ENCODE measurements around the gene OSGEPL1.

The OSGEPL1 gene, protein sequence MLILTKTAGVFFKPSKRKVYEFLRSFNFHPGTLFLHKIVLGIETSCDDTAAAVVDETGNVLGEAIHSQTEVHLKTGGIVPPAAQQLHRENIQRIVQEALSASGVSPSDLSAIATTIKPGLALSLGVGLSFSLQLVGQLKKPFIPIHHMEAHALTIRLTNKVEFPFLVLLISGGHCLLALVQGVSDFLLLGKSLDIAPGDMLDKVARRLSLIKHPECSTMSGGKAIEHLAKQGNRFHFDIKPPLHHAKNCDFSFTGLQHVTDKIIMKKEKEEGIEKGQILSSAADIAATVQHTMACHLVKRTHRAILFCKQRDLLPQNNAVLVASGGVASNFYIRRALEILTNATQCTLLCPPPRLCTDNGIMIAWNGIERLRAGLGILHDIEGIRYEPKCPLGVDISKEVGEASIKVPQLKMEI

DNA sequence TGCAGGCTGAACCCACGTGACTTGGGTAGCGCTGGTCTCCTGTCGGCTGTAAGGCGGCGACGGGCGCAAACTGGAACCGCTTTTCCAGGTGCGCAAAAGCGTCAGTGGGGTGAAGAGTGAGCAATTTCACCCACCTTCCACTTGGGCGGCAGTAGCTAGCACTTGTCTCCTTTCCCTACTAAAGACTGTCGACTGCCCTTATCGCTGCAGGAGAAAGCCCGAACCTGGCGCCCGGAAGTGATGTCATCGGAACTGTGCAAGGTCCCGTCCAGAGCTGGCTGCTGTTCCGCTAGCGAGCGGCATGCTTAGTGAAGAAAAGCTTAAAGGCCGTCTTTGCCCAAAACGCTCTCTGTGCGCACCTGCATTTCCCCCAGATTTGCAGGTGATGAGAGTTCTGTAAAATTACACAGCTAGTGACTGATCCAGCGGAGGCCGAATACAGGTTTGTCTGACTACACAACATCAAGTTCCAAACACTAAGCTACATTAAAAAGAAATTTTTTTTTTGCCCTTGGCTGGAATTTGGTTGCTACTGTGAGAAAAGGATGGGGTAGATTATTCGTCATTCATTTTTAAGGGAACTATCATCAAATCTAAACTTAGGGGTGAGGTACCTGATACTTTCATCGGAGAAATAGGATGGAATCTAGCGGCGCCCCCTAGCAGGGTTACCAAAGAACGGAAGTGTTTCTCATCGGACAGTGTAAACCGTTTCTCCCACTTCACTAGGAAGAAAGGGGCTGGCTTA is at the start of gene OSGEPL1:
TSS of gene OSGEPL1 (minus strand) at position 242 of the 748 bp plus-strand sequence. CDS start 1,152 bp downstream, outside the sequence.
- Histone ChIP-seq H3K9ac (ENCODE audit: low read depth, low read length) (peak within 1 kb of the TSS; percentile 80), H3K9me3 (ENCODE audit: control insufficient read depth, insufficient read depth, low read length) (no peaks in the 10 kb centered on the region), H3K4me1 (ENCODE audit: insufficient read depth, low read length) (peaks cover 4% of the 10 kb centered on the region; the same call in 1 of the 2 replicates), H3K36me3 (ENCODE audit: insufficient read depth, low read length) (no peaks in the 10 kb centered on the region; the same call in 1 of the 2 replicates)

GRCh38 chr2:189803431-189803830 is 40.8 kb upstream of the OSGEPL1 start:
- Histone ChIP-seq H3K36me3 (ENCODE audit: insufficient read depth, low read length) (peaks cover 11% of the 10 kb centered on the region), H3K4me1 (ENCODE audit: insufficient read depth, low read length) (no peaks in the 10 kb centered on the region), H3K9ac (ENCODE audit: low read depth, low read length) (no peak overlapping the region), H3K9me3 (ENCODE audit: control insufficient read depth, insufficient read depth, low read length) (no peaks in the 10 kb centered on the region)

GRCh38 chr2:189802396-189802912 is 39.9 kb upstream of the OSGEPL1 start:
- H3K9me3 ChIP-seq (ENCODE audit: control insufficient read depth, insufficient read depth, low read length), result no peaks in the 10 kb centered on the region
- peaks cover 11% of the 10 kb centered on the region for H3K36me3 ChIP-seq (ENCODE audit: insufficient read depth, low read length)
- H3K4me1 ChIP-seq (ENCODE audit: insufficient read depth, low read length), result no peaks in the 10 kb centered on the region
- no peak overlapping the region for H3K9ac ChIP-seq (ENCODE audit: low read depth, low read length)

GRCh38 chr2:189799531-189799930 is 36.9 kb upstream of the OSGEPL1 start:
- H3K9me3 ChIP-seq (ENCODE audit: control insufficient read depth, insufficient read depth, low read length), result no peaks in the 10 kb centered on the region
- H3K9ac ChIP-seq (ENCODE audit: low read depth, low read length), result no peak overlapping the region
- H3K36me3 ChIP-seq (ENCODE audit: insufficient read depth, low read length), result peaks cover 3% of the 10 kb centered on the region; the same call in 1 of the 2 replicates
- no peaks in the 10 kb centered on the region for H3K4me1 ChIP-seq (ENCODE audit: insufficient read depth, low read length)

DNA sequence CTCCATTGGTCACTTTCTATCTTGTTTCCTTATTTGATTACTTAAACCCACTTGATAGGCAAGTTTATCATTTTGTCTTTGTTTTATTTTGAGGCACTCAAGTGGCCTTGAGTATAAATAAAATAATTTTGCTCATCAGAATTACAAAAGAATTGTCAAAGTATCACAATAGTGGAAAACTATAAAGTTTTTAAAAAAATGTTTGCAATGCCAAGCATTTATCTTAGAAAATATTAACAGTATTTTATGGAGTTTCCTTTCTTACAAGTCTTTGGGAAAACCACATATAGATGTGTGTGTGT is 36.4 kb upstream of the OSGEPL1 start:
- H3K9me3 ChIP-seq (ENCODE audit: control insufficient read depth, insufficient read depth, low read length), result no peaks in the 10 kb centered on the region
- no peak overlapping the region for H3K9ac ChIP-seq (ENCODE audit: low read depth, low read length)
- H3K4me1 ChIP-seq (ENCODE audit: insufficient read depth, low read length), result no peaks in the 10 kb centered on the region
- H3K36me3 ChIP-seq (ENCODE audit: insufficient read depth, low read length), result peaks cover 3% of the 10 kb centered on the region; the same call in 1 of the 2 replicates

DNA sequence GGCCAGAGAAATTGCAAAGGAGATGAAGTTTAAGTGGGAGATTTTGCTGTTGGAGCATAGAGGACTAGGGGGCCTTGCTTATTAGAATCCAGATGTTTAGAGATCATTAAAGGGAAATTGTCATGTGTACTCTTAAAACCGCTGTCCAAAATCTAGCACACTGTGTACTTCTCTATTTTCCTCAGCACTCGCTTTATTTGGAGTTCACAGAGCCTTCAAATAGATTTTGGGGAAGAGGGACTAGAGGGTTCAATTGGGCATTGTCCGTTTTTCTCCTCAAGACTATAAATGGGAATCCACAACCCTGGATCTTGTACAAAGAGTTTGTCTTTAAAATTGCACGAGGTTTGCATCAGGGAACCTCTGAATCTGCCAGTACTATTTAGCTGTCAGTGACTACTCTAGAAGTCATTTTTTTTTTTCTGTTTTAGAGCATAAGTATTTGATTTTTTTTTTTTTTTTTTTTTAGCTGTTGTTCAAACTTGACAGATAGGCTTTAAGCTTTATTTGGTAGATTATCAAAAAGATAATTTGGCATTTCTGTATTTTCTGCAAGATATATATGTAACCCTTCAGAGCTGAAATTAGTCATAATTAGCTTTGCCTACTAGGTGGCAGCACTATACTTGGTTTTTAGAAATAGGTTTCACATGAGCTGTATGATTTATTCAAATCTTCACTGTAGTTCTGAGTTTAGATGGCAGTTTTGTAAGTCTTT is 35.9 kb upstream of the OSGEPL1 start:
- no peaks in the 10 kb centered on the region for H3K4me1 ChIP-seq (ENCODE audit: insufficient read depth, low read length)
- H3K36me3 ChIP-seq (ENCODE audit: insufficient read depth, low read length), result peaks cover 3% of the 10 kb centered on the region; the same call in 1 of the 2 replicates
- no peak overlapping the region for H3K9ac ChIP-seq (ENCODE audit: low read depth, low read length)
- no peaks in the 10 kb centered on the region for H3K9me3 ChIP-seq (ENCODE audit: control insufficient read depth, insufficient read depth, low read length)

DNA sequence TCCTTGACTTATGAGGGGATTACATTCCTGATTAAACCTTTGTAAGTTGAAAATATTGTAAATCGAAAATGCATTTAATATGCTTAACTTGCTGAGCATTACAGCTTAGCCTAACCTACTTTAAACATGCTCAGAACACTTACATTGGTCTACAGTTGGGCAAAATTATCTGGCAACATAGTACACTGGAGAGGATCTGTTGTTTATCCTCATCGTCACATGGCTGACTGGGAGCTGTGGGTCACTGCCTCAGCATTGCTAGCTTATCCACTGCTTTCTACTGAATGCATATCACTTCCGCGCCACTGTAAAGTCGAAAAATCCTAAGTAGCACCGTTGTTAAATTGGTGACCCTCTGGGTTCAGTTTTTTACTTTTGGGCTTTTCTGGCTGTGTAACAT is 35.3 kb upstream of the OSGEPL1 start:
- no peak overlapping the region for H3K9ac ChIP-seq (ENCODE audit: low read depth, low read length)

DNA sequence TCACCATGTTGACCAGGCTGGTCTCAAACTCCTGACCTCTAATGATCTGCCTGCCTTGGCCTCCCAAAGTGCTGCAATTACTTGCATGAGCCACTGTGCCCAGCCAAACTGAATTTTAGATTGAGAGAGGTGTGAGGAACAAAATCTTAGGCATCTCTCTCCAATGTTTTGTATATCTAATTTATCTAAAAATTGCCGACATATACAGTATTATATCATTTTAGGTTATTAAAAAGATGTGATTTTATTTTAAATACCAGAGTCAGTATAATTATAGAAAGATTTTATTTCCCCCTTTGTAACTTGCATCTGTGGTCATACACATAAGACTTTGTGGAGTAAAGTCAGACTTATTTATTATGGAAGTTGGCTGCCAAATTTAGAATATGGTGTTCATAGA is 31.7 kb upstream of the OSGEPL1 start:
- H3K4me1 ChIP-seq (ENCODE audit: insufficient read depth, low read length), result no peaks in the 10 kb centered on the region
- no peak overlapping the region for H3K9ac ChIP-seq (ENCODE audit: low read depth, low read length)
- H3K9me3 ChIP-seq (ENCODE audit: control insufficient read depth, insufficient read depth, low read length), result no peaks in the 10 kb centered on the region
- H3K36me3 ChIP-seq (ENCODE audit: insufficient read depth, low read length), result no peaks in the 10 kb centered on the region; the same call in 1 of the 2 replicates

More for the DNA sequence above, 35.3 kb upstream of the OSGEPL1 start:
- peaks cover 3% of the 10 kb centered on the region; the same call in 1 of the 2 replicates for H3K36me3 ChIP-seq (ENCODE audit: insufficient read depth, low read length)
- H3K9me3 ChIP-seq (ENCODE audit: control insufficient read depth, insufficient read depth, low read length), result no peaks in the 10 kb centered on the region
- no peaks in the 10 kb centered on the region for H3K4me1 ChIP-seq (ENCODE audit: insufficient read depth, low read length)

GRCh38 chr2:189791338-189792042 is 28.9 kb upstream of the OSGEPL1 start:
- H3K9ac ChIP-seq (ENCODE audit: low read depth, low read length), result no peak overlapping the region
- no peaks in the 10 kb centered on the region for H3K4me1 ChIP-seq (ENCODE audit: insufficient read depth, low read length)
- no peaks in the 10 kb centered on the region; the same call in 1 of the 2 replicates for H3K36me3 ChIP-seq (ENCODE audit: insufficient read depth, low read length)
- no peaks in the 10 kb centered on the region for H3K9me3 ChIP-seq (ENCODE audit: control insufficient read depth, insufficient read depth, low read length)

- no peaks in the 10 kb centered on the region for H3K4me1 ChIP-seq (ENCODE audit: insufficient read depth, low read length)
- no peaks in the 10 kb centered on the region for H3K9me3 ChIP-seq (ENCODE audit: control insufficient read depth, insufficient read depth, low read length)
- 0 out of 2 replicates have a peak, but pooled peaks cover 4% of the 10 kb centered on the region for H3K36me3 ChIP-seq (ENCODE audit: insufficient read depth, low read length)
- H3K9ac ChIP-seq (ENCODE audit: low read depth, low read length), result peak within 1 kb of the TSS; percentile 81
Measured at GRCh38 chr2:189783927-189784867, 21.6 kb upstream of the OSGEPL1 start, which contains the start of the genes ORMDL1 and PMS1. ORMDL1 (minus strand) TSS chr2:189784339; CDS start chr2:189782595, 1,744 bp downstream. PMS1 (plus strand) TSS chr2:189784450; CDS start chr2:189791810, 7,360 bp downstream.

DNA sequence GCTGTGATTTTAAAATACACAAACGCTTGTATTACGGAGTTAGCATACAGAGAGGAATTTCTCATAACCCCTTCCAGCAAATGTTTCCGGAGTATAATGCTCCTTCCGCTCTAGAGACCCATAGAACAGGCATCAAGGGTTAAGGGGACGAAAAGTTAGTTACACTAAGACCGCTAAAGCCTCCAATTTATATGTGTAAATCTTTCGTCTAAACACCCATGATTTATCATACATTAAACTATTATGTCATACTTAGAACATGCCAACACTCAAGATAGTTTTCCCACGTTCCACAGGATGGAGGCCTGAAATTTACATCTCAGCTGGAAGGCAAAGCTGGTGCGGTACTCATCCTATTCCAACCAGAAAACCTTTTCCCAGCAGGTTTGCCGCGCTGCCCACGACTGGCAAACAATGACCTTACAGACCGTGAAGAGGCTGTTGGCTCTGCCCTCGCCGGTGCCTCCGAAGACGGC is 20.9 kb upstream of the OSGEPL1 start:
- no peaks in the 10 kb centered on the region for H3K9me3 ChIP-seq (ENCODE audit: control insufficient read depth, insufficient read depth, low read length)
- no peaks in the 10 kb centered on the region for H3K4me1 ChIP-seq (ENCODE audit: insufficient read depth, low read length)
- H3K9ac ChIP-seq (ENCODE audit: low read depth, low read length), result peak overlapping the region; percentile 81
- 0 out of 2 replicates have a peak, but pooled peaks cover 6% of the 10 kb centered on the region for H3K36me3 ChIP-seq (ENCODE audit: insufficient read depth, low read length)

DNA sequence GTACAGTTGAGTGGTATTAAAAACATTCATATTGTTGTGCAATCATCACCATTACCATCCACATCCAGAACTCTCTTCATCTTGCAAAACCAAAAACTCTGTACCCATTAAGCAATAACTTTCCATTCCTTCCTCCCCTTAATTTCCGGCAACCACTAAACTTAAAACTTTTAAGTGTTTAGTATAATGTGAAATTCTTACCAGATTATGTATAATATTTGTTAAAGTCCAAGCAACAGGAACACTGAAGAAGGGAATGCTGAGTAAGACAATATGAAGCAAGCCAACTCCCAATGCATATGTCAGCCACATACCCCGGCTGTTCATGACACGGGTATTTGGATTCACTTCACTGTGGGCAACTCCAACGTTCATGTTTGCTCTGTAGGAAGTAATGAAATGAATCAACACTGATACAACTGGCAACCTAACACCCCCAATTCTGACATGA is 19.7 kb upstream of the OSGEPL1 start:
- Histone ChIP-seq H3K4me1 (ENCODE audit: insufficient read depth, low read length) (no peaks in the 10 kb centered on the region), H3K36me3 (ENCODE audit: insufficient read depth, low read length) (0 out of 2 replicates have a peak, but pooled peaks cover 6% of the 10 kb centered on the region), H3K9ac (ENCODE audit: low read depth, low read length) (no peak overlapping the region), H3K9me3 (ENCODE audit: control insufficient read depth, insufficient read depth, low read length) (no peaks in the 10 kb centered on the region)
